ENCODE data around the gene MGLL. TPM values are rescaled to one million over a fixed set of nuclear protein-coding genes. Genes with fewer than 3 reads are reported as not detected.

The MGLL gene
- total RNA-seq, 1 experiment from 2014 or later = 12.6 TPM

GRCh38 chr3:127702151-127702578 is 120.2 kb downstream of the MGLL start:
- no peaks in the 10 kb centered on the region for H3K9me3 Mint-ChIP-seq (ENCODE audit: unreplicated experiment)
- intact Hi-C loops (cut with micrococcal nuclease) = no loop called here
- POLR2A ChIA-PET = interaction anchor here (0.7 kb wide), 1 partner anchor 122 kb away, joined by 3 read pairs; no protein-coding TSS in a partner anchor
- no peak for DNase-seq (ENCODE audit: unreplicated experiment)
- H3K4me1 Mint-ChIP-seq (ENCODE audit: insufficient read depth, unreplicated experiment) = peaks cover 4% of the 10 kb centered on the region
- TF ChIP-seq CTCF (IDR thresholded peaks at IDR 0.05; ENCODE audit: unreplicated experiment) = no peak
- no peaks in the 10 kb centered on the region for H3K27me3 Mint-ChIP-seq (ENCODE audit: insufficient read depth, unreplicated experiment)
- H3K27ac Mint-ChIP-seq (ENCODE audit: low read depth, unreplicated experiment) = no peak overlapping the region
- peaks cover 12% of the 10 kb centered on the region for H3K36me3 Mint-ChIP-seq (ENCODE audit: insufficient read depth, unreplicated experiment)
- no peak overlapping the region for H3K4me3 Mint-ChIP-seq (ENCODE audit: unreplicated experiment)
- BruUV-seq (replicated peaks) = no TSS peak
- CTCF ChIA-PET = no interaction called here

- Mint-ChIP-seq H3K27ac (ENCODE audit: low read depth, unreplicated experiment) (no peak overlapping the region), H3K27me3 (ENCODE audit: insufficient read depth, unreplicated experiment) (no peaks in the 10 kb centered on the region), H3K4me1 (ENCODE audit: insufficient read depth, unreplicated experiment) (peaks cover 10% of the 10 kb centered on the region), H3K36me3 (ENCODE audit: insufficient read depth, unreplicated experiment) (peaks cover 13% of the 10 kb centered on the region), H3K9me3 (ENCODE audit: unreplicated experiment) (no peaks in the 10 kb centered on the region), H3K4me3 (ENCODE audit: unreplicated experiment) (no peak overlapping the region)
- POLR2A ChIA-PET = no interaction called here
- BruUV-seq (replicated peaks) = no TSS peak
- intact Hi-C loops (cut with micrococcal nuclease) = no loop called here
- CTCF ChIA-PET = interaction anchor here (0.6 to 0.9 kb wide), 2 partner anchors 39 to 238 kb away, joined by 3 read pairs; no protein-coding TSS in a partner anchor
- TF ChIP-seq CTCF (IDR thresholded peaks at IDR 0.05; ENCODE audit: unreplicated experiment) = no peak
- DNase-seq (ENCODE audit: unreplicated experiment) = no peak
Measured at GRCh38 chr3:127701280-127701911, 120.9 kb downstream of the MGLL start.

- no peak for TF ChIP-seq CTCF (IDR thresholded peaks at IDR 0.05; ENCODE audit: unreplicated experiment)
- Mint-ChIP-seq H3K9me3 (ENCODE audit: unreplicated experiment) (no peaks in the 10 kb centered on the region), H3K4me3 (ENCODE audit: unreplicated experiment) (no peak overlapping the region), H3K4me1 (ENCODE audit: insufficient read depth, unreplicated experiment) (peaks cover 10% of the 10 kb centered on the region), H3K36me3 (ENCODE audit: insufficient read depth, unreplicated experiment) (peaks cover 13% of the 10 kb centered on the region), H3K27ac (ENCODE audit: low read depth, unreplicated experiment) (no peak overlapping the region), H3K27me3 (ENCODE audit: insufficient read depth, unreplicated experiment) (no peaks in the 10 kb centered on the region)
- no TSS peak for BruUV-seq (replicated peaks)
- ChIA-PET POLR2A (interaction anchor here (0.6 to 0.7 kb wide), 2 partner anchors 839 to 1246 kb away, joined by 3 read pairs; no protein-coding TSS in a partner anchor), CTCF (interaction anchor here (0.6 to 1.4 kb wide), 4 partner anchors 40 to 271 kb away, joined by 3 to 6 read pairs (median 4); no protein-coding TSS in a partner anchor)
- no peak for DNase-seq (ENCODE audit: unreplicated experiment)
- intact Hi-C loops (cut with micrococcal nuclease) = no loop called here
Measured at GRCh38 chr3:127700406-127700805, 121.9 kb downstream of the MGLL start.

GRCh38 chr3:127699416-127700300 is 122.7 kb downstream of the MGLL start:
- no peak overlapping the region for H3K4me3 Mint-ChIP-seq (ENCODE audit: unreplicated experiment)
- BruUV-seq (replicated peaks) = no TSS peak
- H3K27ac Mint-ChIP-seq (ENCODE audit: low read depth, unreplicated experiment) = no peak overlapping the region
- TF ChIP-seq CTCF (IDR thresholded peaks at IDR 0.05; ENCODE audit: unreplicated experiment) = no peak
- H3K27me3 Mint-ChIP-seq (ENCODE audit: insufficient read depth, unreplicated experiment) = no peaks in the 10 kb centered on the region
- peaks cover 13% of the 10 kb centered on the region for H3K36me3 Mint-ChIP-seq (ENCODE audit: insufficient read depth, unreplicated experiment)
- CTCF ChIA-PET = interaction anchor here (0.6 to 1.4 kb wide), 7 partner anchors 15 to 1480 kb away, joined by 3 to 6 read pairs (median 3); no protein-coding TSS in a partner anchor
- DNase-seq (ENCODE audit: unreplicated experiment) = no peak
- intact Hi-C loops (cut with micrococcal nuclease) = no loop called here
- H3K4me1 Mint-ChIP-seq (ENCODE audit: insufficient read depth, unreplicated experiment) = peaks cover 10% of the 10 kb centered on the region
- H3K9me3 Mint-ChIP-seq (ENCODE audit: unreplicated experiment) = no peaks in the 10 kb centered on the region
- POLR2A ChIA-PET = interaction anchor here (0.6 kb wide), 1 partner anchor 1247 kb away, joined by 3 read pairs; no protein-coding TSS in a partner anchor

Measured in MCF 10A (cell line).